WTC11 (cell line): ENCODE measurements around the gene BZW2. TPM values are rescaled to one million over a fixed set of nuclear protein-coding genes. Genes with fewer than 3 reads are reported as not detected.

Source experiments
- ATAC-seq: fragments of 200-7000 bp; cut with Tn5 transposase; 2 replicates; pipeline ENCODE4 v1.10.0; 2021; ENCODE audit warnings: mild to moderate bottlenecking, moderate library complexity
- CTCF ChIA-PET: fragments of 300-600 bp; sonication (Branson Sonifier 250); formaldehyde crosslinking; loops from one replicate; lab custom pipeline; 2021; ENCODE audit warnings: antibody characterized with exemption; lab: Charles Lee
- POLR2A ChIA-PET: fragments of 350-600 bp; sonication (Branson Sonifier 250); formaldehyde crosslinking; loops from one replicate; lab custom pipeline; 2021; ENCODE audit warnings: antibody characterized with exemption; lab: Charles Lee
- DNase-seq: peaks from one replicate; pipeline ENCODE4 v3.0.0; 2021; ENCODE audit warnings: low spot score
- H3K27ac Mint-ChIP-seq: 2 replicates; pipeline ENCODE4 v1.8.0; 2021; ENCODE audit warnings: mixed read lengths
- H3K27me3 Mint-ChIP-seq: 2 replicates; pipeline ENCODE4 v1.8.0; 2021; ENCODE audit warnings: low read depth, mild to moderate bottlenecking, moderate library complexity, mixed read lengths
- H3K36me3 Mint-ChIP-seq: 2 replicates; pipeline ENCODE4 v1.8.0; 2021; ENCODE audit warnings: mixed read lengths
- H3K4me1 Mint-ChIP-seq: 2 replicates; pipeline ENCODE4 v1.8.0; 2022; ENCODE audit warnings: mixed read lengths
- H3K4me3 Mint-ChIP-seq: 2 replicates; pipeline ENCODE4 v1.8.0; 2021; ENCODE audit warnings: mild to moderate bottlenecking, moderate library complexity, mixed read lengths
- H3K9me3 Mint-ChIP-seq: 2 replicates; pipeline ENCODE4 v1.8.0; 2021; ENCODE audit warnings: mixed read lengths
- AFF4 ChIP-seq: sonication (generic); formaldehyde crosslinking; IDR thresholded peaks from 2 replicates; pipeline ENCODE4 v1.8.1; 2023; ENCODE audit warnings: mild to moderate bottlenecking, missing genetic modification reagents, borderline replicate concordance
- ATF3 ChIP-seq: sonication (generic); formaldehyde crosslinking; conservative IDR thresholded peaks from 2 replicates; pipeline ENCODE4 v1.8.1; 2022; ENCODE audit warnings: mild to moderate bottlenecking, missing genetic modification reagents
- CTCF ChIP-seq: fragments of 200-600 bp; IDR thresholded peaks from 2 replicates; pipeline ENCODE4 v1.8.0; 2022; ENCODE audit warnings: antibody characterized with exemption
- E2F1 ChIP-seq: sonication (generic); formaldehyde crosslinking; IDR thresholded peaks from 2 replicates; pipeline ENCODE4 v1.8.0; 2022; ENCODE audit warnings: mild to moderate bottlenecking, missing genetic modification reagents
- E2F5 ChIP-seq: sonication (generic); formaldehyde crosslinking; IDR thresholded peaks from 2 replicates; pipeline ENCODE4 v1.8.1; 2022; ENCODE audit warnings: mild to moderate bottlenecking, moderate library complexity, missing genetic modification reagents
- FOXK1 ChIP-seq: sonication (generic); formaldehyde crosslinking; IDR thresholded peaks from 2 replicates; pipeline ENCODE4 v1.8.0; 2022; ENCODE audit warnings: mild to moderate bottlenecking, moderate library complexity, missing genetic modification reagents
- GRHL2 ChIP-seq: fragments of 250-450 bp; sonication (Bioruptor Pico); IDR thresholded peaks from 2 replicates; pipeline ENCODE4 v1.8.0; 2022; ENCODE audit warnings: mild to moderate bottlenecking, moderate library complexity; ENCODE audit not compliant: insufficient replicate concordance, severe bottlenecking
- JUN ChIP-seq: sonication (generic); formaldehyde crosslinking; IDR thresholded peaks from 2 replicates; pipeline ENCODE4 v1.8.0; 2023; ENCODE audit warnings: mild to moderate bottlenecking, missing genetic modification reagents
- MAX ChIP-seq: sonication (generic); formaldehyde crosslinking; IDR thresholded peaks from 2 replicates; pipeline ENCODE4 v1.8.0; 2022; ENCODE audit warnings: mild to moderate bottlenecking, missing genetic modification reagents
- NR1H2 ChIP-seq: sonication (generic); formaldehyde crosslinking; IDR thresholded peaks from 2 replicates; pipeline ENCODE4 v1.9.0; 2021; ENCODE audit warnings: mild to moderate bottlenecking, moderate library complexity, missing genetic modification reagents
- NR2C2 ChIP-seq: sonication (generic); formaldehyde crosslinking; IDR thresholded peaks from 2 replicates; pipeline ENCODE4 v1.8.0; 2022; ENCODE audit warnings: mild to moderate bottlenecking, missing genetic modification reagents
- SMAD4 ChIP-seq: sonication (generic); formaldehyde crosslinking; IDR thresholded peaks from 2 replicates; pipeline ENCODE4 v1.8.0; 2022; ENCODE audit warnings: mild to moderate bottlenecking, missing genetic modification reagents
- ZMAT4 ChIP-seq: fragments of 250-450 bp; sonication (Bioruptor Pico); IDR thresholded peaks from 2 replicates; pipeline ENCODE4 v1.9.0; 2021; ENCODE audit warnings: mild to moderate bottlenecking
- ZNF232 ChIP-seq: sonication (generic); formaldehyde crosslinking; IDR thresholded peaks from 2 replicates; pipeline ENCODE4 v1.8.0; 2022; ENCODE audit warnings: mild to moderate bottlenecking, missing genetic modification reagents
- total RNA-seq: library from RNA; stranded (reverse); gene quantifications from 3 replicates; pipeline ENCODE4 v1.2.3, GENCODE V29; 2021
- TF ChIP-seq, protein P1 (sequence below): sonication (generic); formaldehyde crosslinking; IDR thresholded peaks from 2 replicates; pipeline ENCODE4 v1.8.1; 2022; ENCODE audit warnings: mild to moderate bottlenecking, missing genetic modification reagents, moderate library complexity, borderline replicate concordance
- TF ChIP-seq, protein P2 (sequence below): fragments of 250-450 bp; sonication (Bioruptor Pico); IDR thresholded peaks from 2 replicates; pipeline ENCODE4 v1.9.0; 2021; ENCODE audit warnings: mild to moderate bottlenecking

Gene BZW2
- total RNA-seq, 1 experiment from 2014 or later = 105 TPM

- Mint-ChIP-seq H3K36me3 (peaks cover 10% of the 10 kb centered on the region), H3K9me3 (no peaks in the 10 kb centered on the region), H3K4me1 (peaks cover 43% of the 10 kb centered on the region), H3K4me3 (no peak overlapping the region), H3K27ac (no peak overlapping the region), H3K27me3 (no peaks in the 10 kb centered on the region)
- no peak for TF ChIP-seq ATF3 (CRISPR knock-in tag)
- TF ChIP-seq, protein P1, sequence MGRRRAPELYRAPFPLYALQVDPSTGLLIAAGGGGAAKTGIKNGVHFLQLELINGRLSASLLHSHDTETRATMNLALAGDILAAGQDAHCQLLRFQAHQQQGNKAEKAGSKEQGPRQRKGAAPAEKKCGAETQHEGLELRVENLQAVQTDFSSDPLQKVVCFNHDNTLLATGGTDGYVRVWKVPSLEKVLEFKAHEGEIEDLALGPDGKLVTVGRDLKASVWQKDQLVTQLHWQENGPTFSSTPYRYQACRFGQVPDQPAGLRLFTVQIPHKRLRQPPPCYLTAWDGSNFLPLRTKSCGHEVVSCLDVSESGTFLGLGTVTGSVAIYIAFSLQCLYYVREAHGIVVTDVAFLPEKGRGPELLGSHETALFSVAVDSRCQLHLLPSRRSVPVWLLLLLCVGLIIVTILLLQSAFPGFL = no peak
- no peak for TF ChIP-seq NR2C2
- TF ChIP-seq E2F5 = no peak
- TF ChIP-seq ZMAT4 (CRISPR knock-in tag) = no peak
- no peak for TF ChIP-seq AFF4
- TF ChIP-seq JUN (CRISPR knock-in tag) = no peak
- TF ChIP-seq MAX = no peak
- no peak for TF ChIP-seq SMAD4
- TF ChIP-seq ZNF232 (CRISPR knock-in tag) = no peak
- no peak for TF ChIP-seq E2F1 (CRISPR knock-in tag)
- POLR2A ChIA-PET = no interaction called here
- DNase-seq (no peak), ATAC-seq (no peak)
- CTCF ChIA-PET = interaction anchor here (1.2 kb wide), 1 partner anchor 10 kb away, joined by 3 read pairs; no protein-coding TSS in a partner anchor
Measured at GRCh38 chr7:16661924-16662323, 15.9 kb downstream of the BZW2 start.

- no peak for TF ChIP-seq NR1H2 (CRISPR knock-in tag)
- Mint-ChIP-seq H3K27me3 (no peaks in the 10 kb centered on the region), H3K9me3 (no peaks in the 10 kb centered on the region), H3K4me1 (peaks cover 57% of the 10 kb centered on the region), H3K4me3 (no peak overlapping the region), H3K27ac (peak overlapping the region; percentile 38; the same call in 1 of the 2 replicates), H3K36me3 (peaks cover 25% of the 10 kb centered on the region)
- DNase-seq (no peak), ATAC-seq (no peak)
- POLR2A ChIA-PET = no interaction called here
- CTCF ChIA-PET = no interaction called here
Measured at GRCh38 chr7:16667355-16667754, 21.4 kb downstream of the BZW2 start.

GRCh38 chr7:16668049-16668858 lies 22.3 kb downstream of the BZW2 start:
- POLR2A ChIA-PET = no interaction called here
- Mint-ChIP-seq H3K27me3 (no peaks in the 10 kb centered on the region), H3K4me3 (no peak overlapping the region), H3K4me1 (peaks cover 48% of the 10 kb centered on the region), H3K36me3 (peaks cover 30% of the 10 kb centered on the region), H3K9me3 (peaks cover 4% of the 10 kb centered on the region), H3K27ac (peak overlapping the region; percentile 62)
- CTCF ChIA-PET = no interaction called here
- DNase-seq = no peak
- ATAC-seq = no peak; the same call in 1 of the 2 replicates
- TF ChIP-seq GRHL2 (CRISPR knock-in tag) (no peak), FOXK1 (no peak), CTCF (no peak)
- TF ChIP-seq, protein P2, sequence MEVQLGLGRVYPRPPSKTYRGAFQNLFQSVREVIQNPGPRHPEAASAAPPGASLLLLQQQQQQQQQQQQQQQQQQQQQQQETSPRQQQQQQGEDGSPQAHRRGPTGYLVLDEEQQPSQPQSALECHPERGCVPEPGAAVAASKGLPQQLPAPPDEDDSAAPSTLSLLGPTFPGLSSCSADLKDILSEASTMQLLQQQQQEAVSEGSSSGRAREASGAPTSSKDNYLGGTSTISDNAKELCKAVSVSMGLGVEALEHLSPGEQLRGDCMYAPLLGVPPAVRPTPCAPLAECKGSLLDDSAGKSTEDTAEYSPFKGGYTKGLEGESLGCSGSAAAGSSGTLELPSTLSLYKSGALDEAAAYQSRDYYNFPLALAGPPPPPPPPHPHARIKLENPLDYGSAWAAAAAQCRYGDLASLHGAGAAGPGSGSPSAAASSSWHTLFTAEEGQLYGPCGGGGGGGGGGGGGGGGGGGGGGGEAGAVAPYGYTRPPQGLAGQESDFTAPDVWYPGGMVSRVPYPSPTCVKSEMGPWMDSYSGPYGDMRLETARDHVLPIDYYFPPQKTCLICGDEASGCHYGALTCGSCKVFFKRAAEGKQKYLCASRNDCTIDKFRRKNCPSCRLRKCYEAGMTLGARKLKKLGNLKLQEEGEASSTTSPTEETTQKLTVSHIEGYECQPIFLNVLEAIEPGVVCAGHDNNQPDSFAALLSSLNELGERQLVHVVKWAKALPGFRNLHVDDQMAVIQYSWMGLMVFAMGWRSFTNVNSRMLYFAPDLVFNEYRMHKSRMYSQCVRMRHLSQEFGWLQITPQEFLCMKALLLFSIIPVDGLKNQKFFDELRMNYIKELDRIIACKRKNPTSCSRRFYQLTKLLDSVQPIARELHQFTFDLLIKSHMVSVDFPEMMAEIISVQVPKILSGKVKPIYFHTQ = no peak
